Neural cell (in vitro differentiated cells): Measurements from ENCODE around the gene RCVRN. TPM values are rescaled to one million over a fixed set of nuclear protein-coding genes. Genes with fewer than 3 reads are reported as not detected.

Source experiments
- H2AFZ ChIP-seq: fragments of 200-600, 300-800 bp; sonication (generic), shearing (Covaris generic); 2 replicates; pipeline ENCODE4 v1.6.0; 2014; ENCODE audit warnings: low read depth, mild to moderate bottlenecking, antibody characterized with exemption, low read length, moderate library complexity
- H3F3A ChIP-seq: fragments of 200-600 bp; shearing (Covaris generic); 2 replicates; pipeline ENCODE4 v1.6.1; 2016; ENCODE audit warnings: mild to moderate bottlenecking, moderate library complexity, mixed read lengths, antibody characterized with exemption, low read length; ENCODE audit not compliant: insufficient read depth, poor library complexity, severe bottlenecking
- H3K27ac ChIP-seq: fragments of 200-600, 300-800 bp; sonication (generic), shearing (Covaris generic); 2 replicates; pipeline ENCODE4 v1.5.1; 2014; ENCODE audit warnings: mild to moderate bottlenecking, low read length, moderate library complexity
- H3K27me3 ChIP-seq: fragments of 300-800, 200-600 bp; sonication (generic), shearing (Covaris generic); 2 replicates; pipeline ENCODE4 v1.6.0; 2014; ENCODE audit warnings: mild to moderate bottlenecking, low read depth, low read length, moderate library complexity; ENCODE audit not compliant: insufficient read depth
- H3K36me3 ChIP-seq: fragments of 300-800, 200-600 bp; sonication (generic), shearing (Covaris generic); 2 replicates; pipeline ENCODE4 v1.5.1; 2014; ENCODE audit warnings: mild to moderate bottlenecking, antibody characterized with exemption, low read length, moderate library complexity; ENCODE audit not compliant: insufficient read depth
- H3K4me2 ChIP-seq: fragments of 300-800, 200-600 bp; sonication (generic), shearing (Covaris generic); 2 replicates; pipeline ENCODE4 v1.6.0; 2014; ENCODE audit warnings: mild to moderate bottlenecking, low read length
- H3K4me3 ChIP-seq: fragments of 300-800, 200-600 bp; sonication (generic), shearing (Covaris generic); 2 replicates; pipeline ENCODE4 v1.5.1; 2014; ENCODE audit warnings: mild to moderate bottlenecking, low read length, moderate library complexity
- H3K79me2 ChIP-seq: fragments of 200-600 bp; shearing (Covaris generic); replicated peaks from 2 replicates; pipeline ENCODE4 v1.6.0; 2014; ENCODE audit warnings: mild to moderate bottlenecking, low read length, moderate library complexity; ENCODE audit not compliant: insufficient read depth
- H3K9ac ChIP-seq: fragments of 300-800, 200-600 bp; sonication (generic), shearing (Covaris generic); 2 replicates; pipeline ENCODE4 v1.6.1; 2016; ENCODE audit warnings: mild to moderate bottlenecking, low read length, mixed read lengths
- H3K9me2 ChIP-seq: fragments of 200-600 bp; shearing (Covaris generic); 2 replicates; pipeline ENCODE4 v1.6.1; 2016; ENCODE audit warnings: mild to moderate bottlenecking, low read length, mixed read lengths; ENCODE audit not compliant: insufficient read depth
- H3K9me3 ChIP-seq: fragments of 200-600, 300-800 bp; sonication (generic), shearing (Covaris generic); 2 replicates; pipeline ENCODE4 v1.6.1; 2016; ENCODE audit warnings: mild to moderate bottlenecking, mixed run types, low read length, moderate library complexity, mixed read lengths
- H4K20me1 ChIP-seq: fragments of 200-600 bp; shearing (Covaris generic); 2 replicates; pipeline ENCODE4 v1.6.1; 2016; ENCODE audit warnings: mild to moderate bottlenecking, mixed run types; ENCODE audit not compliant: insufficient read depth
- CTCF ChIP-seq: fragments of 450-650 bp; IDR thresholded peaks from 2 replicates; pipeline ENCODE4 v1.5.1; 2014; ENCODE audit warnings: antibody characterized with exemption, mild to moderate bottlenecking, moderate library complexity; ENCODE audit not compliant: poor library complexity, severe bottlenecking
- EP300 ChIP-seq: fragments of 450-650 bp; conservative IDR thresholded peaks from 2 replicates; pipeline ENCODE4 v1.6.1; 2014; ENCODE audit warnings: antibody characterized with exemption, mild to moderate bottlenecking, moderate library complexity; ENCODE audit not compliant: poor library complexity, severe bottlenecking
- EZH2 ChIP-seq: fragments of 200-600, 300-800 bp; shearing (Covaris generic), sonication (generic); IDR thresholded peaks from 2 replicates; pipeline ENCODE4 v1.6.1; 2014; ENCODE audit warnings: antibody characterized with exemption, low read length, borderline replicate concordance, mild to moderate bottlenecking; ENCODE audit not compliant: insufficient read depth, poor library complexity, severe bottlenecking
- MXI1 ChIP-seq: fragments of 450-650 bp; conservative IDR thresholded peaks from 2 replicates; pipeline ENCODE4 v1.6.1; 2014; ENCODE audit warnings: antibody characterized with exemption, mild to moderate bottlenecking; ENCODE audit not compliant: poor library complexity, severe bottlenecking
- POLR2AphosphoS5 ChIP-seq: IDR thresholded peaks from 2 replicates; pipeline ENCODE4 v1.6.1; 2012
- RAD21 ChIP-seq: fragments of 450-650 bp; conservative IDR thresholded peaks from 2 replicates; pipeline ENCODE4 v1.6.1; 2014; ENCODE audit warnings: antibody characterized with exemption, mild to moderate bottlenecking, moderate library complexity
- SMC3 ChIP-seq: fragments of 450-650 bp; conservative IDR thresholded peaks from 2 replicates; pipeline ENCODE4 v1.6.1; 2014; ENCODE audit warnings: antibody characterized with exemption, mild to moderate bottlenecking, moderate library complexity; ENCODE audit not compliant: poor library complexity
- TAF1 ChIP-seq: IDR thresholded peaks from 2 replicates; pipeline ENCODE4 v1.6.1; 2012; ENCODE audit warnings: low read depth
- polyA plus RNA-seq: library from polyadenylated mRNA; depleted of rRNA; stranded (reverse); fragments of >200 nt; gene quantifications from 2 replicates; pipeline ENCODE4 v1.2.3, GENCODE V29; 2014
- TF ChIP-seq, protein P1 (sequence below): IDR thresholded peaks from 2 replicates; pipeline ENCODE4 v1.6.1; 2012; ENCODE audit warnings: borderline replicate concordance

The RCVRN gene
- polyA plus RNA-seq, 1 donor from 2014 or later: 1.1 TPM

- TF ChIP-seq RAD21 (no peak), SMC3 (no peak), EZH2 (no peak), POLR2AphosphoS5 (no peak), CTCF (no peak), MXI1 (no peak), TAF1 (no peak), EP300 (no peak)
- TF ChIP-seq, protein P1, sequence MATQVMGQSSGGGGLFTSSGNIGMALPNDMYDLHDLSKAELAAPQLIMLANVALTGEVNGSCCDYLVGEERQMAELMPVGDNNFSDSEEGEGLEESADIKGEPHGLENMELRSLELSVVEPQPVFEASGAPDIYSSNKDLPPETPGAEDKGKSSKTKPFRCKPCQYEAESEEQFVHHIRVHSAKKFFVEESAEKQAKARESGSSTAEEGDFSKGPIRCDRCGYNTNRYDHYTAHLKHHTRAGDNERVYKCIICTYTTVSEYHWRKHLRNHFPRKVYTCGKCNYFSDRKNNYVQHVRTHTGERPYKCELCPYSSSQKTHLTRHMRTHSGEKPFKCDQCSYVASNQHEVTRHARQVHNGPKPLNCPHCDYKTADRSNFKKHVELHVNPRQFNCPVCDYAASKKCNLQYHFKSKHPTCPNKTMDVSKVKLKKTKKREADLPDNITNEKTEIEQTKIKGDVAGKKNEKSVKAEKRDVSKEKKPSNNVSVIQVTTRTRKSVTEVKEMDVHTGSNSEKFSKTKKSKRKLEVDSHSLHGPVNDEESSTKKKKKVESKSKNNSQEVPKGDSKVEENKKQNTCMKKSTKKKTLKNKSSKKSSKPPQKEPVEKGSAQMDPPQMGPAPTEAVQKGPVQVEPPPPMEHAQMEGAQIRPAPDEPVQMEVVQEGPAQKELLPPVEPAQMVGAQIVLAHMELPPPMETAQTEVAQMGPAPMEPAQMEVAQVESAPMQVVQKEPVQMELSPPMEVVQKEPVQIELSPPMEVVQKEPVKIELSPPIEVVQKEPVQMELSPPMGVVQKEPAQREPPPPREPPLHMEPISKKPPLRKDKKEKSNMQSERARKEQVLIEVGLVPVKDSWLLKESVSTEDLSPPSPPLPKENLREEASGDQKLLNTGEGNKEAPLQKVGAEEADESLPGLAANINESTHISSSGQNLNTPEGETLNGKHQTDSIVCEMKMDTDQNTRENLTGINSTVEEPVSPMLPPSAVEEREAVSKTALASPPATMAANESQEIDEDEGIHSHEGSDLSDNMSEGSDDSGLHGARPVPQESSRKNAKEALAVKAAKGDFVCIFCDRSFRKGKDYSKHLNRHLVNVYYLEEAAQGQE: no peak
- no peaks in the 10 kb centered on the region for H3K9me2 ChIP-seq
- H3K9ac ChIP-seq: no peak overlapping the region
- no peaks in the 10 kb centered on the region for H3K36me3 ChIP-seq
- H3K9me3 ChIP-seq: no peaks in the 10 kb centered on the region
- H3K4me3 ChIP-seq: no peak overlapping the region
- no peak overlapping the region for H3K4me2 ChIP-seq
- no peaks in the 10 kb centered on the region for H3K27me3 ChIP-seq
- no peaks in the 10 kb centered on the region for H4K20me1 ChIP-seq
- no peaks in the 10 kb centered on the region for H3K79me2 ChIP-seq
- H3K27ac ChIP-seq: no peak overlapping the region
- H3F3A ChIP-seq: no peaks in the 10 kb centered on the region
- H2AFZ ChIP-seq: no peak overlapping the region
These were observed 27.4 kb upstream of the RCVRN start for GRCh38 chr17:9932491-9932890.

- Histone ChIP-seq H3K9me3 (no peaks in the 10 kb centered on the region), H3K27ac (no peak overlapping the region), H4K20me1 (no peaks in the 10 kb centered on the region), H2AFZ (no peak overlapping the region), H3K9me2 (no peaks in the 10 kb centered on the region), H3K36me3 (no peaks in the 10 kb centered on the region), H3K4me2 (no peak overlapping the region), H3K4me3 (no peak overlapping the region), H3K9ac (no peak overlapping the region), H3K27me3 (no peaks in the 10 kb centered on the region), H3F3A (no peaks in the 10 kb centered on the region), H3K79me2 (no peaks in the 10 kb centered on the region)
- TF ChIP-seq EP300: no peak
- TF ChIP-seq MXI1: no peak
These were observed 26.2 kb upstream of the RCVRN start for GRCh38 chr17:9931144-9931741.

DNA sequence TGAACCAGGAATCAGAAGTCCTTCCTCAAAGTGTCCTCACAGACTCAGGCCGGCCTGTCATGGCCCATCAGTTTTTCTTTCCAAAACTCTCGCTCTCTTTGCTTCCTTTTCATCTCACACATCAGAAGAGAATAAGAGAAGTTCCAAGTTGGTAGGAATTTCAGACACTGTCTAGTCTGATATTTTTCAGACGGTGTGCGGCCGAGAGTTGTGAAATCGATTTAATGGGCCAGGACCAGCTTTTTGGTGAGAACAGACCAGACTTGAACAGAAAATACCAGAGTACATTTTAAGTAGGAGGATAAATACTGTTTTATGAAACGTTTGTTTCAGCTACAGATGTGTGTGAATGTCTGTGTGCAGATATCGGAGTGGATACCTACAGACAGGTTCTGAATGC lies 24.8 kb upstream of the RCVRN start:
- Histone ChIP-seq H3K4me2 (no peak overlapping the region), H4K20me1 (no peaks in the 10 kb centered on the region), H3K9me2 (no peaks in the 10 kb centered on the region), H3K36me3 (no peaks in the 10 kb centered on the region), H3K9ac (no peak overlapping the region), H2AFZ (no peak overlapping the region), H3K9me3 (no peaks in the 10 kb centered on the region), H3K4me3 (no peak overlapping the region), H3K27me3 (no peaks in the 10 kb centered on the region), H3K27ac (no peak overlapping the region), H3F3A (no peaks in the 10 kb centered on the region), H3K79me2 (no peaks in the 10 kb centered on the region)
- TF ChIP-seq TAF1 (no peak), SMC3 (no peak), CTCF (no peak), MXI1 (no peak), POLR2AphosphoS5 (no peak), EP300 (no peak), RAD21 (no peak), EZH2 (no peak)
- TF ChIP-seq, protein P1: no peak
